MM.1S (cell line): ENCODE measurements around the gene TMPRSS6.

ENCODE experiments used
- EZH2 ChIP-seq: fragments of 300-600 bp; sonication (generic); optimal IDR thresholded peaks from 2 replicates; pipeline ENCODE3; 2017; ENCODE audit warnings: low read depth, mild to moderate bottlenecking, antibody characterized with exemption, low read length, mixed read lengths
- TF ChIP-seq, protein P1 (sequence below): fragments of 300-600 bp; sonication (generic); IDR thresholded peaks from 2 replicates; pipeline ENCODE4 v1.5.1; 2016; ENCODE audit warnings: antibody characterized with exemption, low read length, mixed read lengths

GRCh38 chr22:37103151-37103550, 6.4 kb downstream of the TMPRSS6 start:
- TF ChIP-seq, protein P1, sequence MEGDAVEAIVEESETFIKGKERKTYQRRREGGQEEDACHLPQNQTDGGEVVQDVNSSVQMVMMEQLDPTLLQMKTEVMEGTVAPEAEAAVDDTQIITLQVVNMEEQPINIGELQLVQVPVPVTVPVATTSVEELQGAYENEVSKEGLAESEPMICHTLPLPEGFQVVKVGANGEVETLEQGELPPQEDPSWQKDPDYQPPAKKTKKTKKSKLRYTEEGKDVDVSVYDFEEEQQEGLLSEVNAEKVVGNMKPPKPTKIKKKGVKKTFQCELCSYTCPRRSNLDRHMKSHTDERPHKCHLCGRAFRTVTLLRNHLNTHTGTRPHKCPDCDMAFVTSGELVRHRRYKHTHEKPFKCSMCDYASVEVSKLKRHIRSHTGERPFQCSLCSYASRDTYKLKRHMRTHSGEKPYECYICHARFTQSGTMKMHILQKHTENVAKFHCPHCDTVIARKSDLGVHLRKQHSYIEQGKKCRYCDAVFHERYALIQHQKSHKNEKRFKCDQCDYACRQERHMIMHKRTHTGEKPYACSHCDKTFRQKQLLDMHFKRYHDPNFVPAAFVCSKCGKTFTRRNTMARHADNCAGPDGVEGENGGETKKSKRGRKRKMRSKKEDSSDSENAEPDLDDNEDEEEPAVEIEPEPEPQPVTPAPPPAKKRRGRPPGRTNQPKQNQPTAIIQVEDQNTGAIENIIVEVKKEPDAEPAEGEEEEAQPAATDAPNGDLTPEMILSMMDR = no peak
- no peak for TF ChIP-seq EZH2
